GM15510 (cell line): ENCODE results near the gene NOTUM.

Source experiments
- POLR2A ChIP-seq: IDR thresholded peaks from 3 replicates; pipeline ENCODE4 v1.6.1; 2011; ENCODE audit warnings: borderline replicate concordance; ENCODE audit not compliant: insufficient read length; ENCODE audit errors: extremely low read depth

Gene NOTUM

GRCh38 chr17:81958633-81959342 is 2.2 kb downstream of the NOTUM start:
- TF ChIP-seq POLR2A = no peak

GRCh38 chr17:81957691-81958432 is 3.1 kb downstream of the NOTUM start:
- no peak for TF ChIP-seq POLR2A

GRCh38 chr17:81956607-81957589 is 4.1 kb downstream of the NOTUM start:
- TF ChIP-seq POLR2A = no peak

- TF ChIP-seq POLR2A = no peak
Observed at GRCh38 chr17:81955756-81956544, 5.0 kb downstream of the NOTUM start.

GRCh38 chr17:81955058-81955681 is 5.8 kb downstream of the NOTUM start:
- no peak for TF ChIP-seq POLR2A

GRCh38 chr17:81954131-81955057 is 6.6 kb downstream of the NOTUM start:
- no peak for TF ChIP-seq POLR2A

- no peak for TF ChIP-seq POLR2A
Observed at GRCh38 chr17:81952792-81953228, 8.2 kb downstream of the NOTUM start.

GRCh38 chr17:81951785-81952684 is 9.0 kb downstream of the NOTUM start:
- TF ChIP-seq POLR2A = no peak

- no peak for TF ChIP-seq POLR2A
Observed at GRCh38 chr17:81950501-81950900, 10.5 kb downstream of the NOTUM start.

GRCh38 chr17:81948635-81949378 is 12.2 kb downstream of the NOTUM start:
- no peak for TF ChIP-seq POLR2A

- no peak for TF ChIP-seq POLR2A
Observed at GRCh38 chr17:81947189-81947588, 13.8 kb downstream of the NOTUM start, which contains the start of gene MYADML2. Gene MYADML2 (minus strand): TSS chr17:81947233. CDS start chr17:81941741, 5,492 bp downstream.

GRCh38 chr17:81944858-81945257 is 16.1 kb downstream of the NOTUM start:
- TF ChIP-seq POLR2A = no peak

GRCh38 chr17:81942167-81942553 is 18.8 kb downstream of the NOTUM start:
- no peak for TF ChIP-seq POLR2A
